ENCODE data around the gene RAD17. TPM values are rescaled to one million over a fixed set of nuclear protein-coding genes. Genes with fewer than 3 reads are reported as not detected.

Gene RAD17
- total and polyA plus RNA-seq, 2 of the 8 experiments (the other 6 are each of a cell fraction or from before 2014, with no cell fraction given), result 12.9 to 28.1 TPM

DNA sequence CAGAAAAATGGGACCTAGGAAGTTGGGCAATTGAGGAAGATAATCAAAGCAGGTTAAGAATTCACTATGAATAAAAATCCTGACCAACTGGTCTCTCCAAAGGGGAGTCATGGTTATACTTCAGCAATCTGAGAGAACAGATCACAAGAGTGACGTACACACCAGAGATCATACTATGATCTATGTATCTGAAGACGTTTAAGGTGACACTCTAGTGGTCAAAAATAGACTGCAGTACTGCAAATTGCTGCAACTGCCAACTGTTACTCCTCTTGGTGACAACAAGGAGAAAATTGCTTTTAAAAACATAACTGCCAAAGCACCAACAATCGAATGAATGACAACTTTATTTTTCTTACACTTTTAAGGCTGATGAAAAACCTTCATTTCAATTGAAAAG is 5.2 kb upstream of the RAD17 start:
- no peak overlapping the region for H2BK120ac ChIP-seq (replicated peaks; ENCODE audit: low read depth, low read length)
- H2BK12ac ChIP-seq (ENCODE audit: low read depth, low read length), result no peak overlapping the region
- H3K27ac ChIP-seq (ENCODE audit: low read depth, low read length), result no peak overlapping the region
- H3K27me3 ChIP-seq (replicated peaks in 1 of 4; ENCODE audit: control insufficient read depth in 3 of 4, extremely low read depth in 1 of 4, insufficient read depth in 3 of 4, low read length in 3 of 4), result no peaks in the 10 kb centered on the region
- H2AK5ac ChIP-seq (ENCODE audit: low read depth, low read length), result no peak overlapping the region
- no peaks in the 10 kb centered on the region for H3K9me3 ChIP-seq (ENCODE audit: insufficient read depth in 2 of 2, low read depth in 1 of 2, low read length in 1 of 2)
- no peak for TF ChIP-seq CTBP2 (IDR thresholded peaks at IDR 0.05; ENCODE audit: borderline replicate concordance, insufficient read depth, insufficient read length, low read length)
- TF ChIP-seq CTCF (IDR thresholded peaks at IDR 0.05; ENCODE audit: control extremely low read depth in 1 of 3, insufficient read depth in 1 of 3, low read depth in 1 of 3, low read length in 3 of 3), result peak in 1 of 3 experiments; percentile 38; a peak in 1 of 4 replicates
- 89% methylated on average over 3 of the region's 3 CpGs; no CpG with 5 or more reads in 1 of the 2 experiments for WGBS, 2 experiments (ENCODE audit: extremely low coverage in 1 of 2, insufficient coverage in 1 of 2, insufficient read length in 1 of 2, insufficient replicate concordance in 2 of 2, low coverage in 1 of 2, low lambda C conversion rate in 2 of 2, missing lambda C conversion rate in 1 of 2)
- no peak overlapping the region for H3K4me3 ChIP-seq (ENCODE audit: extremely low read depth in 1 of 4, insufficient read depth in 2 of 4, low read depth in 3 of 4, low read length in 4 of 4)
- peaks cover 0 to 6% of the 10 kb centered on the region in 2 experiments for H4K20me1 ChIP-seq (replicated peaks in 1 of 2; ENCODE audit: control insufficient read depth in 1 of 2, insufficient read depth in 2 of 2, low read length in 2 of 2)
- H3K14ac ChIP-seq (ENCODE audit: insufficient read length), result no peak overlapping the region
- H2AFZ ChIP-seq (ENCODE audit: low read length), result no peak overlapping the region
- POLR2A ChIA-PET (ENCODE audit: partially characterized antibody), result interaction anchor here (1.0 kb wide), 1 partner anchor 8 kb away, joined by 5 read pairs; no protein-coding TSS in a partner anchor
- H3K56ac ChIP-seq (replicated peaks; ENCODE audit: insufficient read length, low read depth, low read length), result no peak overlapping the region
- DNase-seq (ENCODE audit: low read depth in 1 of 2, low spot score in 2 of 2) (no peak), FAIRE-seq (no peak)
- H3K79me1 ChIP-seq (ENCODE audit: low read depth, low read length), result 0 out of 2 replicates have a peak, but pooled peaks cover 2% of the 10 kb centered on the region
- H3K79me2 ChIP-seq (ENCODE audit: control insufficient read depth in 1 of 2, insufficient read depth in 2 of 2, low read length in 2 of 2), result peaks cover 13 to 66% of the 10 kb centered on the region in 2 experiments
- CTCF ChIA-PET (ENCODE audit: partially characterized antibody), result no interaction called here
- peaks cover 3 to 30% (median 15%) of the 10 kb centered on the region in 4 experiments; a peak in 7 of 8 replicates for H3K36me3 ChIP-seq (ENCODE audit: control insufficient read depth in 2 of 4, insufficient read depth in 4 of 4, low read length in 3 of 4)
- no peak overlapping the region for H2BK20ac ChIP-seq (ENCODE audit: low read length)
- peaks cover 0 to 2% (median 0%) of the 10 kb centered on the region in 4 experiments; a peak in 1 of 7 replicates for H3K4me1 ChIP-seq (replicated peaks in 1 of 4; ENCODE audit: control insufficient read depth in 3 of 4, insufficient read depth in 4 of 4, low read length in 3 of 4)
- no peak overlapping the region for H2BK5ac ChIP-seq (ENCODE audit: low read depth, low read length)
- no peak overlapping the region for H3K9ac ChIP-seq (replicated peaks in 1 of 4; ENCODE audit: extremely low read depth in 1 of 4, low read depth in 3 of 4, low read length in 3 of 4)
- no peak overlapping the region for H3K4ac ChIP-seq (replicated peaks; ENCODE audit: insufficient read length, low read depth, low read length)
- H4K5ac ChIP-seq (ENCODE audit: insufficient read length, low read depth, low read length), result no peak overlapping the region
- no peak overlapping the region for H4K8ac ChIP-seq (ENCODE audit: extremely low read depth, insufficient read depth, low read length)
- H3K23me2 ChIP-seq (ENCODE audit: low read depth, low read length), result no peaks in the 10 kb centered on the region
- no peak overlapping the region for H4K91ac ChIP-seq (replicated peaks; ENCODE audit: insufficient read length, low read length)
- H3K18ac ChIP-seq (ENCODE audit: extremely low read depth, low read length), result no peak overlapping the region
- no peak overlapping the region for H3K4me2 ChIP-seq (ENCODE audit: insufficient read depth in 1 of 2, low read depth in 2 of 2, low read length in 2 of 2)
- no peak overlapping the region for H3K23ac ChIP-seq (ENCODE audit: insufficient read length)
- H2BK15ac ChIP-seq (ENCODE audit: low read length), result no peak overlapping the region
